Hepatocyte (in vitro differentiated cells): Measurements from ENCODE around the gene ELAVL2. TPM values are rescaled to one million over a fixed set of nuclear protein-coding genes. Genes with fewer than 3 reads are reported as not detected.

Experiments used
- DNase-seq: peaks from one replicate; pipeline ENCODE4 v3.0.0-alpha.2; 2016; ENCODE audit warnings: low spot score
- H2AFZ ChIP-seq: fragments of 200-600 bp; sonication (generic); 2 replicates; pipeline ENCODE4 v1.6.0; 2016; ENCODE audit warnings: antibody characterized with exemption, mild to moderate bottlenecking
- H3K27ac ChIP-seq: fragments of 200-600 bp; sonication (generic); 2 replicates; pipeline ENCODE4 v1.5.1; 2016; ENCODE audit warnings: mild to moderate bottlenecking
- H3K27me3 ChIP-seq: fragments of 200-600 bp; sonication (generic); 2 replicates; pipeline ENCODE4 v1.6.1; 2016
- H3K36me3 ChIP-seq: fragments of 200-600 bp; sonication (generic); replicated peaks from 2 replicates; pipeline ENCODE4 v1.5.1; 2016; ENCODE audit warnings: low read depth; ENCODE audit not compliant: insufficient read depth
- H3K4me1 ChIP-seq: fragments of 200-600 bp; sonication (generic); 2 replicates; pipeline ENCODE4 v1.5.1; 2016; ENCODE audit warnings: mild to moderate bottlenecking, moderate library complexity; ENCODE audit not compliant: insufficient read depth
- H3K4me2 ChIP-seq: fragments of 200-600 bp; sonication (generic); 2 replicates; pipeline ENCODE4 v1.6.0; 2016
- H3K4me3 ChIP-seq: fragments of 200-600 bp; sonication (generic); 2 replicates; pipeline ENCODE4 v1.5.1; 2016; ENCODE audit warnings: mild to moderate bottlenecking
- H3K79me2 ChIP-seq: fragments of 200-600 bp; sonication (generic); 2 replicates; pipeline ENCODE4 v1.6.0; 2017; ENCODE audit warnings: mild to moderate bottlenecking
- H3K9me2 ChIP-seq: fragments of 200-600 bp; sonication (generic); replicated peaks from 2 replicates; pipeline ENCODE4 v1.6.0; 2017; ENCODE audit warnings: mild to moderate bottlenecking; ENCODE audit not compliant: insufficient read depth
- H3K9me3 ChIP-seq: fragments of 200-600 bp; sonication (generic); 2 replicates; pipeline ENCODE4 v1.5.1; 2016; ENCODE audit warnings: low read depth, mild to moderate bottlenecking
- H4K20me1 ChIP-seq: fragments of 200-600 bp; sonication (generic); 2 replicates; pipeline ENCODE4 v1.6.0; 2016; ENCODE audit warnings: mild to moderate bottlenecking; ENCODE audit not compliant: insufficient read depth, poor library complexity, severe bottlenecking
- CTCF ChIP-seq: fragments of 200-600 bp; sonication (generic); IDR thresholded peaks from 2 replicates; pipeline ENCODE4 v1.5.1; 2016; ENCODE audit warnings: antibody characterized with exemption, mild to moderate bottlenecking; ENCODE audit not compliant: poor library complexity
- EZH2 ChIP-seq: fragments of 200-600 bp; sonication (generic); IDR thresholded peaks from 2 replicates; pipeline ENCODE4 v1.6.1; 2016; ENCODE audit warnings: antibody characterized with exemption, mild to moderate bottlenecking, borderline replicate concordance
- EZH2phosphoT487 ChIP-seq: fragments of 200-600 bp; sonication (generic); IDR thresholded peaks from one replicate; pipeline ENCODE4 v1.6.1; 2018; ENCODE audit warnings: antibody characterized with exemption, mild to moderate bottlenecking, low read depth, moderate library complexity; ENCODE audit not compliant: unreplicated experiment, severe bottlenecking
- WGBS: methylation state at CpG from one replicate; pipeline ENCODE4 v1.1.6; 2016; ENCODE audit warnings: low lambda C conversion rate; ENCODE audit errors: missing lambda C conversion rate; 5-methylcytosine and 5-hydroxymethylcytosine counted together
- polyA plus RNA-seq: library from polyadenylated mRNA; unstranded; fragments of >200 nt; fragmentation: Nextera tagmentation; extraction: Ambion mirVana; gene quantifications from 2 replicates; pipeline ENCODE4 v1.2.1, GENCODE V29; 2016
- total RNA-seq: library from RNA; depleted of rRNA; stranded (reverse); fragments of >200 nt; gene quantifications from 2 replicates; pipeline ENCODE4 v1.2.3, GENCODE V29; 2014

Gene ELAVL2
- total and polyA plus RNA-seq, 2 experiments from 2014 or later: 0.93 TPM; not detected in 1

- 36% methylated on average over 1 of the region's 1 CpG for WGBS
These were observed 42.5 kb downstream of the ELAVL2 start for GRCh38 chr9:23783509-23783908.

GRCh38 chr9:23779220-23779619 lies 46.8 kb downstream of the ELAVL2 start:
- Histone ChIP-seq H3K36me3 (no peaks in the 10 kb centered on the region), H2AFZ (no peak overlapping the region)

More at GRCh38 chr9:23783509-23783908, 42.5 kb downstream of the ELAVL2 start:
- Histone ChIP-seq H3K79me2 (no peaks in the 10 kb centered on the region), H3K4me1 (peaks cover 7% of the 10 kb centered on the region), H3K36me3 (no peaks in the 10 kb centered on the region), H3K27ac (no peak overlapping the region), H3K9me2 (no peaks in the 10 kb centered on the region), H3K27me3 (no peaks in the 10 kb centered on the region), H4K20me1 (no peaks in the 10 kb centered on the region), H2AFZ (no peak overlapping the region), H3K4me2 (no peak overlapping the region), H3K4me3 (no peak overlapping the region), H3K9me3 (no peaks in the 10 kb centered on the region)
- no peak for TF ChIP-seq EZH2phosphoT487
- no peak for TF ChIP-seq EZH2
- no peak for TF ChIP-seq CTCF
- DNase-seq: no peak

GRCh38 chr9:23777328-23777727 lies 48.7 kb downstream of the ELAVL2 start:
- H3K79me2 ChIP-seq: no peaks in the 10 kb centered on the region
- 74% methylated on average over 5 of the region's 5 CpGs for WGBS

More at GRCh38 chr9:23779220-23779619, 46.8 kb downstream of the ELAVL2 start:
- TF ChIP-seq EZH2phosphoT487 (no peak), CTCF (no peak), EZH2 (no peak)
- Histone ChIP-seq H3K4me2 (no peak overlapping the region), H4K20me1 (no peaks in the 10 kb centered on the region), H3K79me2 (no peaks in the 10 kb centered on the region), H3K9me3 (no peaks in the 10 kb centered on the region), H3K9me2 (no peaks in the 10 kb centered on the region), H3K4me3 (no peak overlapping the region), H3K27me3 (no peaks in the 10 kb centered on the region), H3K4me1 (peaks cover 7% of the 10 kb centered on the region), H3K27ac (no peak overlapping the region)
- DNase-seq: peak; percentile 15
- WGBS: 55% methylated on average over 2 of the region's 2 CpGs

More at GRCh38 chr9:23777328-23777727, 48.7 kb downstream of the ELAVL2 start:
- Histone ChIP-seq H3K4me3 (no peak overlapping the region), H3K4me2 (no peak overlapping the region), H2AFZ (no peak overlapping the region), H3K27ac (no peak overlapping the region), H3K9me3 (no peaks in the 10 kb centered on the region), H3K36me3 (no peaks in the 10 kb centered on the region), H4K20me1 (no peaks in the 10 kb centered on the region), H3K4me1 (peaks cover 7% of the 10 kb centered on the region), H3K9me2 (no peaks in the 10 kb centered on the region), H3K27me3 (no peaks in the 10 kb centered on the region)
- no peak for DNase-seq
- no peak for TF ChIP-seq CTCF
- TF ChIP-seq EZH2: no peak
- TF ChIP-seq EZH2phosphoT487: no peak
